Coronary artery (tissue), 2 donors: ENCODE results near the gene ARHGAP10.

Experiments used
- DNase-seq: peaks from one replicate; pipeline ENCODE4 v3.0.0-alpha.2; 2017; ENCODE audit warnings: low spot score
- H3K27ac ChIP-seq, 2 donors: fragments of 200-600 bp; sonication (generic); one replicate each; pipeline ENCODE4 v1.5.1; 2016 to 2019
- H3K4me3 ChIP-seq: fragments of 200-600 bp; sonication (generic); 2 replicates; pipeline ENCODE4 v1.5.1; 2016; ENCODE audit warnings: mild to moderate bottlenecking, moderate library complexity
- TF ChIP-seq, protein P1 (sequence below): fragments of 200-600 bp; sonication (generic); IDR thresholded peaks from one replicate; pipeline ENCODE4 v1.5.1; 2019; ENCODE audit warnings: antibody characterized with exemption

The ARHGAP10 gene

DNA sequence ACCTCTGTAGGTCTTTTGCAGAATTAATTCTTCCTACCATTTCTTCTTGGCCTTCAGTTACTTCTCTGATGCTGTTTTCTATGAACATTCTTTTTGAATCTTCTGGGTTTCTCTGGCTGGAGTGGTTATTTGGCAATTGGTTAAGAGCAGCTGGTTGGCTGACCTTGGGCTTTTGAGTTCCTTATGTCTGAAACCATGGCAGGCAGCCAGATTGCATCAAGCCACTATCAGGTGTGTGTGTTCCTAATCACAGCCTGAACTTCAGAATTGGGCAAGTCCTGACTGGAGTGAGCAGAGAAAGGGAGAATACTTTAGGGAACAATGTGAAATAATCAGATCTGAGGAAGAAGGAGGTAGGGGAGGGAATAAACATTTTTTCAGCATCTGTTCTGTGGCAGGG is 90.2 kb downstream of the ARHGAP10 start:
- no peak overlapping the region for H3K4me3 ChIP-seq
- DNase-seq: peak; percentile 82
- peak overlapping the region; percentile 24 to 73 for H3K27ac ChIP-seq
- TF ChIP-seq, protein P1, sequence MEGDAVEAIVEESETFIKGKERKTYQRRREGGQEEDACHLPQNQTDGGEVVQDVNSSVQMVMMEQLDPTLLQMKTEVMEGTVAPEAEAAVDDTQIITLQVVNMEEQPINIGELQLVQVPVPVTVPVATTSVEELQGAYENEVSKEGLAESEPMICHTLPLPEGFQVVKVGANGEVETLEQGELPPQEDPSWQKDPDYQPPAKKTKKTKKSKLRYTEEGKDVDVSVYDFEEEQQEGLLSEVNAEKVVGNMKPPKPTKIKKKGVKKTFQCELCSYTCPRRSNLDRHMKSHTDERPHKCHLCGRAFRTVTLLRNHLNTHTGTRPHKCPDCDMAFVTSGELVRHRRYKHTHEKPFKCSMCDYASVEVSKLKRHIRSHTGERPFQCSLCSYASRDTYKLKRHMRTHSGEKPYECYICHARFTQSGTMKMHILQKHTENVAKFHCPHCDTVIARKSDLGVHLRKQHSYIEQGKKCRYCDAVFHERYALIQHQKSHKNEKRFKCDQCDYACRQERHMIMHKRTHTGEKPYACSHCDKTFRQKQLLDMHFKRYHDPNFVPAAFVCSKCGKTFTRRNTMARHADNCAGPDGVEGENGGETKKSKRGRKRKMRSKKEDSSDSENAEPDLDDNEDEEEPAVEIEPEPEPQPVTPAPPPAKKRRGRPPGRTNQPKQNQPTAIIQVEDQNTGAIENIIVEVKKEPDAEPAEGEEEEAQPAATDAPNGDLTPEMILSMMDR: no peak

DNA sequence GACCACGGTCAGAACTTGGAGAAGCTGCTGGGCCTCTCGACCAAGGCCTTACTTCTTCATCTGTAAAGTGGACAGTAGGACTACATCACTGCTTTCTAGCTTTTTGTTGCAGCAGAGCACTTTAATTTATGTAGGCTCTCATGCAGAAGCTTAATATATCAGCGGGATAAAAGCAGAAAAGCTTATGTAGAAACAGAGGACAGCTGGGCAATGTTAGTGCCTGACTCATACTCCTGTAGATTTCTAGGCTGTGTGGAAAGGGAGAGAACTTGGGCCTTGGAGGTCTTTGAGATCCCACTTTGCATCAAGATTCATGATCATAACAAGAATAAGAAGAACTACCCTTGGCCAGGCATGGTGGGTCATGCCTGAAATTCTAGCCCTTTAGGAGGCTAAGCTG is 91.2 kb downstream of the ARHGAP10 start:
- no peak for DNase-seq
- TF ChIP-seq, protein P1: no peak
- Histone ChIP-seq H3K4me3 (no peak overlapping the region), H3K27ac (peak overlapping the region in 1 of 2 donors; percentile 73)

- no peak for DNase-seq
- TF ChIP-seq, protein P1: no peak
- Histone ChIP-seq H3K4me3 (no peak overlapping the region), H3K27ac (peak overlapping the region; percentile 65 to 85)
Measured at GRCh38 chr4:147824316-147824715, 92.4 kb downstream of the ARHGAP10 start.

DNA sequence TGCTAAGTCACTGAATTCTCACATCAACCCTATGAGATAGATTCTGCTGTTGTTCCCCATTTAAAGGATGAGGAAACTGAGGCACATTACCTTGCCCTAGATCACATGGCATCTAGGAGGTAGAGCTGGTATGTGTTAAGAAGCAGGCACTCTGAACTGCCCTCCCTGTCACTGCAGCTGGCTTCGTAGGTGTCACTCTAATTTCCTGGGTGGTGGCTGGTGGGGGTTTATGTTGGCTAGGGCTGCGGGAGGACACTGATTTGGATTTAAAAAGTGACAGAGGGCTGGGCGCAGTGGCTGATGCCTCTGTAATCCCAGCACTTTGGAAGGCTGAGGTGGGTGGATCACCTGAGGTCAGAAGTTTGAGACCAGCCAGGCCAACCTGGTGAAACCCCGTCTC is 93.0 kb downstream of the ARHGAP10 start:
- DNase-seq: no peak
- Histone ChIP-seq H3K27ac (peak overlapping the region; percentile 65 to 85), H3K4me3 (no peak overlapping the region)
- TF ChIP-seq, protein P1: no peak

- Histone ChIP-seq H3K4me3 (peak overlapping the region; percentile 2), H3K27ac (peak overlapping the region; percentile 85 to 91)
- TF ChIP-seq, protein P1: no peak
- no peak for DNase-seq
Measured at GRCh38 chr4:147825451-147826287, 93.8 kb downstream of the ARHGAP10 start.

- DNase-seq: no peak
- TF ChIP-seq, protein P1: no peak
- H3K4me3 ChIP-seq: peak overlapping the region; percentile 2
- peak overlapping the region; percentile 85 to 91 for H3K27ac ChIP-seq
Measured at GRCh38 chr4:147826288-147826646, 94.4 kb downstream of the ARHGAP10 start.

DNA sequence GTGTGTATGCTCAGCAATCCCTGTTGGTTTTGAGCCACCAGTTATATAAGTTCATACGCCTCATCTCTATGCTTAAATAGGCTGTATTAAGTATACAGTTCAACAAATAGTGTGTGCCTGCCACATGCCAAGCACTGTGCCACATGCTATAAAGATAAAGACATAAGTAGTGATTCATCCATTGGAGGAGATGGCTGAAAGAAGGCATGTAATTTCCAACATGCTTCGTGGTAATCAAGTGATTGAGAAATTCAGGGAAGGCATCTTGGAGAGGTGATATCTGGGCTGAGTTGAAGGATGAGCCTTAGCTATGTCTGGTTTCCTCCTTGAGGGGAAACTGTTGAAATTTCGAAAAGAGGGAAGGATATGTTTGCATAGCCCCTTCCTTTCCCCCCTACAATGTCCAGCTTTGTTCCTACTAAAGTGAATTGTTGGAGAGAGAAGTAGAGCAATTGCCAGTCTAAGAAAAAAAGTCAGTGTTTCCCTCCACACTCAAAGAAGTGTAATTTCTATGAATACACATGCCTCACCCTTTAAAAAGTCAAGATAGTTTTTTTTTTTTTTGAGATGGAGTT is 96.5 kb downstream of the ARHGAP10 start:
- DNase-seq: no peak
- Histone ChIP-seq H3K4me3 (no peak overlapping the region), H3K27ac (peak overlapping the region; percentile 91 to 94)
- TF ChIP-seq, protein P1: no peak
